Esophagus squamous epithelium (tissue), 4 donors: Measurements from ENCODE around the gene NDEL1.

Source experiments
- POLR2A ChIP-seq, 4 donors: fragments of 450-650 bp; IDR thresholded peaks; one replicate each; pipeline ENCODE4 v1.6.1; 2017; ENCODE audit warnings: antibody characterized with exemption in 4 of 4, mild to moderate bottlenecking in 4 of 4, moderate library complexity in 3 of 4
- TF ChIP-seq, protein P1 (sequence below), 6 experiments: fragments of 450-650 bp in 4 of 6; fragments of 200-600 bp in 2 of 6; sonication (generic) in 2 of 6; IDR thresholded peaks; one replicate each; pipeline ENCODE4 v1.5.1; 2016 to 2019; ENCODE audit warnings: antibody characterized with exemption in 6 of 6, mild to moderate bottlenecking in 4 of 6, moderate library complexity in 4 of 6

DNA sequence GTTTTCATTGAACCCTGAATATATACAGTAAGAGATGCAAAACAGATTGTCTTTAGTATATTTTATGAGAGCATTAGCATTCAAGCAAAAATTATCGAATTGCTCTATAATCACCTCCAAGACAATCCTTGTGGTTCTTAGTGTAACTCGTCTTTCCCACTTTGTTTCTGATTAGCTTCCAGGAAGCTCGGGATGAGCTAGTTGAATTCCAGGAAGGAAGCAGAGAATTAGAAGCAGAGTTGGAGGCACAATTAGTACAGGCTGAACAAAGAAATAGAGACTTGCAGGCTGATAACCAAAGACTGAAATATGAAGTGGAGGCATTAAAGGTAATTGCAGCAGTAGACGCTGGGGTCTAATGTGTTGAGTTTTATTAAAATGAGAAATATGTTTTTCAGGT, 9.9 kb downstream of the NDEL1 start:
- TF ChIP-seq POLR2A (IDR thresholded peaks at IDR 0.05) = no peak
- TF ChIP-seq, protein P1, sequence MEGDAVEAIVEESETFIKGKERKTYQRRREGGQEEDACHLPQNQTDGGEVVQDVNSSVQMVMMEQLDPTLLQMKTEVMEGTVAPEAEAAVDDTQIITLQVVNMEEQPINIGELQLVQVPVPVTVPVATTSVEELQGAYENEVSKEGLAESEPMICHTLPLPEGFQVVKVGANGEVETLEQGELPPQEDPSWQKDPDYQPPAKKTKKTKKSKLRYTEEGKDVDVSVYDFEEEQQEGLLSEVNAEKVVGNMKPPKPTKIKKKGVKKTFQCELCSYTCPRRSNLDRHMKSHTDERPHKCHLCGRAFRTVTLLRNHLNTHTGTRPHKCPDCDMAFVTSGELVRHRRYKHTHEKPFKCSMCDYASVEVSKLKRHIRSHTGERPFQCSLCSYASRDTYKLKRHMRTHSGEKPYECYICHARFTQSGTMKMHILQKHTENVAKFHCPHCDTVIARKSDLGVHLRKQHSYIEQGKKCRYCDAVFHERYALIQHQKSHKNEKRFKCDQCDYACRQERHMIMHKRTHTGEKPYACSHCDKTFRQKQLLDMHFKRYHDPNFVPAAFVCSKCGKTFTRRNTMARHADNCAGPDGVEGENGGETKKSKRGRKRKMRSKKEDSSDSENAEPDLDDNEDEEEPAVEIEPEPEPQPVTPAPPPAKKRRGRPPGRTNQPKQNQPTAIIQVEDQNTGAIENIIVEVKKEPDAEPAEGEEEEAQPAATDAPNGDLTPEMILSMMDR (IDR thresholded peaks at IDR 0.05) = no peak
